Measurements from ENCODE around the gene ABI3BP. TPM values are rescaled to one million over a fixed set of nuclear protein-coding genes. Genes with fewer than 3 reads are reported as not detected.
A peak's percentile ranks its signal among the peaks of the same experiment; 100 is the strongest.

ABI3BP gene
- total and polyA plus RNA-seq, 10 of the 15 experiments (the other 5 are each of a cell fraction or from before 2014, with no cell fraction given), result 0.03 to 0.42 (median 0.11) TPM; not detected in 4

GRCh38 chr3:100708989-100709841, 284.0 kb downstream of the ABI3BP start, which contains the start of gene TFG (continued):
- TF ChIP-seq RUNX3 (IDR thresholded peaks at IDR 0.05; ENCODE audit: low read length) (peak; percentile 44), SMAD5 (IDR thresholded peaks at IDR 0.05; ENCODE audit: low read depth) (peak; percentile 35; the same call in 1 of the 2 replicates), SREBF2 (IDR thresholded peaks at IDR 0.05; ENCODE audit: low read length) (no peak), ELK1 (IDR thresholded peaks at IDR 0.05; ENCODE audit: low read depth, low read length) (peak; percentile 98), CBX3 (IDR thresholded peaks at IDR 0.05; ENCODE audit: borderline replicate concordance, low read depth) (no peak), CEBPZ (IDR thresholded peaks at IDR 0.05; ENCODE audit: low read depth, low read length) (no peak), JUNB (IDR thresholded peaks at IDR 0.05) (no peak), RAD51 (IDR thresholded peaks at IDR 0.05) (no peak)
- TF ChIP-seq, protein P1, sequence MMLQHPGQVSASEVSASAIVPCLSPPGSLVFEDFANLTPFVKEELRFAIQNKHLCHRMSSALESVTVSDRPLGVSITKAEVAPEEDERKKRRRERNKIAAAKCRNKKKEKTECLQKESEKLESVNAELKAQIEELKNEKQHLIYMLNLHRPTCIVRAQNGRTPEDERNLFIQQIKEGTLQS (IDR thresholded peaks at IDR 0.05; ENCODE audit: borderline replicate concordance, extremely low read depth, low read depth, low read length), result no peak
- TF ChIP-seq, protein P2, sequence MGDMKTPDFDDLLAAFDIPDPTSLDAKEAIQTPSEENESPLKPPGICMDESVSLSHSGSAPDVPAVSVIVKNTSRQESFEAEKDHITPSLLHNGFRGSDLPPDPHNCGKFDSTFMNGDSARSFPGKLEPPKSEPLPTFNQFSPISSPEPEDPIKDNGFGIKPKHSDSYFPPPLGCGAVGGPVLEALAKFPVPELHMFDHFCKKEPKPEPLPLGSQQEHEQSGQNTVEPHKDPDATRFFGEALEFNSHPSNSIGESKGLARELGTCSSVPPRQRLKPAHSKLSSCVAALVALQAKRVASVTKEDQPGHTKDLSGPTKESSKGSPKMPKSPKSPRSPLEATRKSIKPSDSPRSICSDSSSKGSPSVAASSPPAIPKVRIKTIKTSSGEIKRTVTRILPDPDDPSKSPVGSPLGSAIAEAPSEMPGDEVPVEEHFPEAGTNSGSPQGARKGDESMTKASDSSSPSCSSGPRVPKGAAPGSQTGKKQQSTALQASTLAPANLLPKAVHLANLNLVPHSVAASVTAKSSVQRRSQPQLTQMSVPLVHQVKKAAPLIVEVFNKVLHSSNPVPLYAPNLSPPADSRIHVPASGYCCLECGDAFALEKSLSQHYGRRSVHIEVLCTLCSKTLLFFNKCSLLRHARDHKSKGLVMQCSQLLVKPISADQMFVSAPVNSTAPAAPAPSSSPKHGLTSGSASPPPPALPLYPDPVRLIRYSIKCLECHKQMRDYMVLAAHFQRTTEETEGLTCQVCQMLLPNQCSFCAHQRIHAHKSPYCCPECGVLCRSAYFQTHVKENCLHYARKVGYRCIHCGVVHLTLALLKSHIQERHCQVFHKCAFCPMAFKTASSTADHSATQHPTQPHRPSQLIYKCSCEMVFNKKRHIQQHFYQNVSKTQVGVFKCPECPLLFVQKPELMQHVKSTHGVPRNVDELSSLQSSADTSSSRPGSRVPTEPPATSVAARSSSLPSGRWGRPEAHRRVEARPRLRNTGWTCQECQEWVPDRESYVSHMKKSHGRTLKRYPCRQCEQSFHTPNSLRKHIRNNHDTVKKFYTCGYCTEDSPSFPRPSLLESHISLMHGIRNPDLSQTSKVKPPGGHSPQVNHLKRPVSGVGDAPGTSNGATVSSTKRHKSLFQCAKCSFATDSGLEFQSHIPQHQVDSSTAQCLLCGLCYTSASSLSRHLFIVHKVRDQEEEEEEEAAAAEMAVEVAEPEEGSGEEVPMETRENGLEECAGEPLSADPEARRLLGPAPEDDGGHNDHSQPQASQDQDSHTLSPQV (IDR thresholded peaks at IDR 0.05), result no peak
- TF ChIP-seq, protein P3, sequence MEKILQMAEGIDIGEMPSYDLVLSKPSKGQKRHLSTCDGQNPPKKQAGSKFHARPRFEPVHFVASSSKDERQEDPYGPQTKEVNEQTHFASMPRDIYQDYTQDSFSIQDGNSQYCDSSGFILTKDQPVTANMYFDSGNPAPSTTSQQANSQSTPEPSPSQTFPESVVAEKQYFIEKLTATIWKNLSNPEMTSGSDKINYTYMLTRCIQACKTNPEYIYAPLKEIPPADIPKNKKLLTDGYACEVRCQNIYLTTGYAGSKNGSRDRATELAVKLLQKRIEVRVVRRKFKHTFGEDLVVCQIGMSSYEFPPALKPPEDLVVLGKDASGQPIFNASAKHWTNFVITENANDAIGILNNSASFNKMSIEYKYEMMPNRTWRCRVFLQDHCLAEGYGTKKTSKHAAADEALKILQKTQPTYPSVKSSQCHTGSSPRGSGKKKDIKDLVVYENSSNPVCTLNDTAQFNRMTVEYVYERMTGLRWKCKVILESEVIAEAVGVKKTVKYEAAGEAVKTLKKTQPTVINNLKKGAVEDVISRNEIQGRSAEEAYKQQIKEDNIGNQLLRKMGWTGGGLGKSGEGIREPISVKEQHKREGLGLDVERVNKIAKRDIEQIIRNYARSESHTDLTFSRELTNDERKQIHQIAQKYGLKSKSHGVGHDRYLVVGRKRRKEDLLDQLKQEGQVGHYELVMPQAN (conservative IDR thresholded peaks at IDR 0.05), result peak; percentile 82
- TF ChIP-seq, protein P4, sequence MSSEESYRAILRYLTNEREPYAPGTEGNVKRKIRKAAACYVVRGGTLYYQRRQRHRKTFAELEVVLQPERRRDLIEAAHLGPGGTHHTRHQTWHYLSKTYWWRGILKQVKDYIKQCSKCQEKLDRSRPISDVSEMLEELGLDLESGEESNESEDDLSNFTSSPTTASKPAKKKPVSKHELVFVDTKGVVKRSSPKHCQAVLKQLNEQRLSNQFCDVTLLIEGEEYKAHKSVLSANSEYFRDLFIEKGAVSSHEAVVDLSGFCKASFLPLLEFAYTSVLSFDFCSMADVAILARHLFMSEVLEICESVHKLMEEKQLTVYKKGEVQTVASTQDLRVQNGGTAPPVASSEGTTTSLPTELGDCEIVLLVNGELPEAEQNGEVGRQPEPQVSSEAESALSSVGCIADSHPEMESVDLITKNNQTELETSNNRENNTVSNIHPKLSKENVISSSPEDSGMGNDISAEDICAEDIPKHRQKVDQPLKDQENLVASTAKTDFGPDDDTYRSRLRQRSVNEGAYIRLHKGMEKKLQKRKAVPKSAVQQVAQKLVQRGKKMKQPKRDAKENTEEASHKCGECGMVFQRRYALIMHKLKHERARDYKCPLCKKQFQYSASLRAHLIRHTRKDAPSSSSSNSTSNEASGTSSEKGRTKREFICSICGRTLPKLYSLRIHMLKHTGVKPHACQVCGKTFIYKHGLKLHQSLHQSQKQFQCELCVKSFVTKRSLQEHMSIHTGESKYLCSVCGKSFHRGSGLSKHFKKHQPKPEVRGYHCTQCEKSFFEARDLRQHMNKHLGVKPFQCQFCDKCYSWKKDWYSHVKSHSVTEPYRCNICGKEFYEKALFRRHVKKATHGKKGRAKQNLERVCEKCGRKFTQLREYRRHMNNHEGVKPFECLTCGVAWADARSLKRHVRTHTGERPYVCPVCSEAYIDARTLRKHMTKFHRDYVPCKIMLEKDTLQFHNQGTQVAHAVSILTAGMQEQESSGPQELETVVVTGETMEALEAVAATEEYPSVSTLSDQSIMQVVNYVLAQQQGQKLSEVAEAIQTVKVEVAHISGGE (CRISPR knock-in tag; IDR thresholded peaks at IDR 0.05), result no peak
